Endothelial cell of umbilical vein (primary cell): Measurements from ENCODE around the gene RHOH.

Source experiments
- CTCF ChIP-seq, 2 donors: IDR thresholded peaks; 1 replicate in 1 of 2; 2 replicates in 1 of 2; pipeline ENCODE4 v1.5.1; 2011; ENCODE audit warnings: low read length in 2 of 2, mild to moderate bottlenecking in 2 of 2, moderate library complexity in 2 of 2, control low read depth in 1 of 2, inconsistent platforms in 1 of 2, low read depth in 1 of 2; ENCODE audit not compliant: insufficient read depth in 1 of 2; ENCODE audit errors: extremely low read depth in 1 of 2
- EZH2 ChIP-seq: IDR thresholded peaks from 2 replicates; pipeline ENCODE4 v1.6.1; 2012; ENCODE audit warnings: borderline replicate concordance, low read depth, mild to moderate bottlenecking, moderate library complexity, low read length, inconsistent platforms; ENCODE audit not compliant: severe bottlenecking
- POLR2A ChIP-seq: IDR thresholded peaks from 2 replicates; pipeline ENCODE4 v1.6.1; 2012; ENCODE audit warnings: low read depth, mild to moderate bottlenecking, control low read depth, low read length
- POLR2AphosphoS5 ChIP-seq: IDR thresholded peaks from 2 replicates; pipeline ENCODE4 v1.6.1; 2012; ENCODE audit warnings: low read depth, mild to moderate bottlenecking, control low read depth, low read length, moderate library complexity; ENCODE audit not compliant: insufficient read depth

- TF ChIP-seq EZH2 (no peak), POLR2A (no peak), POLR2AphosphoS5 (no peak), CTCF (IDR thresholded peaks at IDR 0.05; ENCODE audit: extremely low read depth in 1 of 2, insufficient read depth in 1 of 2, low read depth in 1 of 2, low read length in 2 of 2) (no peak)
These were observed 87.1 kb downstream of the RHOH start for GRCh38 chr4:40283968-40284367.
